Measurements from ENCODE around the gene PINK1.
A peak's percentile ranks its signal among the peaks of the same experiment; 100 is the strongest.

PINK1 gene

GRCh38 chr1:20634594-20635084, 1.4 kb downstream of the PINK1 start:
- no peak for TF ChIP-seq CTCF (conservative IDR thresholded peaks at IDR 0.05)
- H3K27ac ChIP-seq: peak overlapping the region; percentile 87

GRCh38 chr1:20636785-20637347, 3.6 kb downstream of the PINK1 start:
- no peak overlapping the region for H3K27ac ChIP-seq
- TF ChIP-seq CTCF (conservative IDR thresholded peaks at IDR 0.05): no peak

- peak; percentile 90 for TF ChIP-seq CTCF (conservative IDR thresholded peaks at IDR 0.05)
- H3K27ac ChIP-seq: no peak overlapping the region
Observed at GRCh38 chr1:20640183-20640597, 6.9 kb downstream of the PINK1 start.

- H3K27ac ChIP-seq: no peak overlapping the region
- no peak for TF ChIP-seq CTCF (conservative IDR thresholded peaks at IDR 0.05)
Observed at GRCh38 chr1:20641975-20642374, 8.7 kb downstream of the PINK1 start.

GRCh38 chr1:20643080-20643479, 9.8 kb downstream of the PINK1 start:
- TF ChIP-seq CTCF (conservative IDR thresholded peaks at IDR 0.05): no peak
- no peak overlapping the region for H3K27ac ChIP-seq

GRCh38 chr1:20644416-20644815, 11.2 kb downstream of the PINK1 start:
- H3K27ac ChIP-seq: no peak overlapping the region

GRCh38 chr1:20645414-20645813, 12.2 kb downstream of the PINK1 start:
- TF ChIP-seq CTCF (conservative IDR thresholded peaks at IDR 0.05): no peak
- H3K27ac ChIP-seq: no peak overlapping the region

More at GRCh38 chr1:20644416-20644815, 11.2 kb downstream of the PINK1 start:
- TF ChIP-seq CTCF (conservative IDR thresholded peaks at IDR 0.05): no peak
